Loucy (cell line): ENCODE measurements around the gene HSF5.

ENCODE experiments used
- CTCF ChIP-seq: fragments of 200-600 bp; sonication (generic); conservative IDR thresholded peaks from 2 replicates; pipeline ENCODE4 v1.5.1; 2014; ENCODE audit warnings: mild to moderate bottlenecking, antibody characterized with exemption, low read length
- EZH2phosphoT487 ChIP-seq: fragments of 200-600 bp; IDR thresholded peaks from 2 replicates; pipeline ENCODE4 v1.6.1; 2018; ENCODE audit warnings: antibody characterized with exemption, mild to moderate bottlenecking, moderate library complexity, borderline replicate concordance

GRCh38 chr17:58377093-58377601 lies 111.1 kb downstream of the HSF5 start:
- TF ChIP-seq CTCF (no peak), EZH2phosphoT487 (no peak)
